Prostate gland (tissue), 2 donors: ENCODE measurements around the gene MARCHF3. TPM values are rescaled to one million over a fixed set of nuclear protein-coding genes. Genes with fewer than 3 reads are reported as not detected.

Experiments used
- DNase-seq: peaks from one replicate; pipeline ENCODE4 v3.0.0-alpha.2; 2019; ENCODE audit warnings: low spot score
- H3K27ac ChIP-seq, 2 donors: fragments of 200-600 bp; sonication (generic); 2 replicates each; pipeline ENCODE4 v1.5.1; 2017 to 2019
- H3K27me3 ChIP-seq: fragments of 200-600 bp; sonication (generic); replicated peaks from 2 replicates; pipeline ENCODE4 v1.5.1; 2019; ENCODE audit not compliant: insufficient read depth
- H3K36me3 ChIP-seq, 2 donors: fragments of 200-600 bp; sonication (generic); 1 replicate in 1 of 2; 2 replicates in 1 of 2; pipeline versions ENCODE4 v1.5.1 to v1.8.1; 2017 to 2019
- H3K4me1 ChIP-seq: fragments of 200-600 bp; sonication (generic); replicated peaks from 2 replicates; pipeline ENCODE4 v1.5.1; 2019
- H3K4me3 ChIP-seq, 2 donors: fragments of 200-600 bp; sonication (generic); 2 replicates each; pipeline ENCODE4 v1.5.1; 2017 to 2019
- H3K9me3 ChIP-seq: fragments of 200-600 bp; sonication (generic); 2 replicates; pipeline ENCODE4 v1.5.1; 2017
- CTCF ChIP-seq, 4 experiments: fragments of 200-600 bp in 2 of 4; fragments of 450-650 bp in 2 of 4; sonication (generic) in 2 of 4; IDR thresholded peaks; 1 replicate in 3 of 4; 2 replicates in 1 of 4; pipeline ENCODE4 v1.5.1; 2016 to 2019; ENCODE audit warnings: antibody characterized with exemption in 4 of 4, mild to moderate bottlenecking in 2 of 4, moderate library complexity in 2 of 4
- POLR2A ChIP-seq: fragments of 450-650 bp; IDR thresholded peaks from one replicate; pipeline ENCODE4 v1.6.1; 2016; ENCODE audit warnings: antibody characterized with exemption, mild to moderate bottlenecking
- POLR2AphosphoS5 ChIP-seq: sonication (generic); formaldehyde crosslinking; IDR thresholded peaks from one replicate; pipeline ENCODE4 v1.6.1; 2017; ENCODE audit warnings: antibody characterized with exemption
- WGBS: methylation state at CpG from one replicate; pipeline ENCODE4 v1.1.5; 2018; 5-methylcytosine and 5-hydroxymethylcytosine counted together
- intact Hi-C: fragments of 100-400 bp; cut with DNase I; formaldehyde crosslinking; loops from one replicate; pipeline ENCODE4 v1.14.2; 2022
- total RNA-seq, 2 donors: library from RNA; depleted of rRNA; stranded (reverse); fragments of >200 nt; gene quantifications; one replicate each; pipeline ENCODE4 v1.1.0, GENCODE V29; 2016

MARCHF3 gene
- total RNA-seq, 2 donors from 2014 or later = 1.2 to 21.1 TPM

DNA sequence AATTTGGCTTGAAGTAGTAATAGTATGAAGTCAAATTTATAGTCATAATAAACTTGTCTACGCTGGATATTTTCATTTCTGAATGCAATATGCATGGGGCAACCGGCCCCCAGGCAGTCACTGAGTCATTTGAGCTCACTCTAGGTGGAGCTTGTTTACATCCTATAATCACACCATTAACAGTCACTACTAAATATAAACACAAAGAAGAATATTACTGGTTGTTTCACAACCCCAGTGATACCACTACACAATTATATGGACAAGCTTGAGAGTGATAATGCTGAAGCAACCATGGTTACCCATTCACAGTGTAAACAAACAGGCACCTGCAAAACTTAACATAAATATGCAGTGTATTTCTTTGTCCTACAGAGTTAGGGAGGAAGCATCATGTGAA is 68.7 kb downstream of the MARCHF3 start:
- Histone ChIP-seq H3K4me3 (no peak overlapping the region), H3K9me3 (no peaks in the 10 kb centered on the region), H3K4me1 (no peaks in the 10 kb centered on the region), H3K36me3 (no peaks in the 10 kb centered on the region), H3K27ac (no peak overlapping the region), H3K27me3 (no peaks in the 10 kb centered on the region)
- WGBS = 77% methylated on average over 2 of the region's 2 CpGs
- intact Hi-C loops = no loop called here
- DNase-seq = no peak
- TF ChIP-seq CTCF (IDR thresholded peaks at IDR 0.05) = no peak
- no peak for TF ChIP-seq POLR2AphosphoS5
- no peak for TF ChIP-seq POLR2A

- Histone ChIP-seq H3K9me3 (no peaks in the 10 kb centered on the region), H3K36me3 (no peaks in the 10 kb centered on the region), H3K4me1 (no peaks in the 10 kb centered on the region), H3K4me3 (no peak overlapping the region), H3K27me3 (no peaks in the 10 kb centered on the region), H3K27ac (no peak overlapping the region)
- WGBS = 80% methylated on average over 1 of the region's 1 CpG
- no peak for DNase-seq
- TF ChIP-seq POLR2A (no peak), CTCF (IDR thresholded peaks at IDR 0.05) (no peak), POLR2AphosphoS5 (no peak)
- intact Hi-C loops = no loop called here
Measured at GRCh38 chr5:126961128-126961527, 69.2 kb downstream of the MARCHF3 start.

- no peak overlapping the region for H3K4me3 ChIP-seq
- H3K27ac ChIP-seq = no peak overlapping the region
- intact Hi-C loops = no loop called here
Measured at GRCh38 chr5:126959188-126959587, 71.2 kb downstream of the MARCHF3 start.

GRCh38 chr5:126956991-126957390 is 73.4 kb downstream of the MARCHF3 start:
- no peak overlapping the region for H3K4me3 ChIP-seq
- no peaks in the 10 kb centered on the region for H3K27me3 ChIP-seq
- H3K4me1 ChIP-seq = no peaks in the 10 kb centered on the region
- intact Hi-C loops = no loop called here
- TF ChIP-seq CTCF (IDR thresholded peaks at IDR 0.05) = no peak
- TF ChIP-seq POLR2AphosphoS5 = no peak
- TF ChIP-seq POLR2A = no peak
- H3K36me3 ChIP-seq = no peaks in the 10 kb centered on the region
- no peaks in the 10 kb centered on the region for H3K9me3 ChIP-seq
- 65% methylated on average over 2 of the region's 2 CpGs for WGBS
- DNase-seq = no peak
- H3K27ac ChIP-seq = no peak overlapping the region

More at GRCh38 chr5:126959188-126959587, 71.2 kb downstream of the MARCHF3 start:
- no peaks in the 10 kb centered on the region for H3K27me3 ChIP-seq
- no peaks in the 10 kb centered on the region for H3K9me3 ChIP-seq
- DNase-seq = no peak
- H3K4me1 ChIP-seq = no peaks in the 10 kb centered on the region
- H3K36me3 ChIP-seq = no peaks in the 10 kb centered on the region
- no peak for TF ChIP-seq CTCF (IDR thresholded peaks at IDR 0.05)
- TF ChIP-seq POLR2A = no peak
- no peak for TF ChIP-seq POLR2AphosphoS5

DNA sequence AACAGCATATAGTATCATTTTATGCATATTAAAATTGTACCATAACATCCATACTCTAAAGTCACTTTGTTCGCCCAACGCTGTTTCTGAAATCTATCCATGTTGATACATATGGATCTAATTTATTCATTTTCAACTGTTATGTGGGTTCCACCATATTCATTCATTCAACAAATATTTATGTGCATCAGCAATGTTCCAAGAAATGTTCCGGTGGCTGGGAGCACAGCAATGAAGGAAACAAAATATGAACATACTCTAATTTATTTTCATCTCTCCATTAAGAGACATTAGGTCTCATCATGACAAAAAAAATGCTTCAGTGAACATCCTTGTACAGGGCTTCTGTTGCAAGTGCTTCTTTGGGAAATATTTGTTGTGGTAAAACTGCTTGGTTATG is 75.4 kb downstream of the MARCHF3 start:
- Histone ChIP-seq H3K4me3 (no peak overlapping the region), H3K36me3 (no peaks in the 10 kb centered on the region), H3K27ac (no peak overlapping the region), H3K4me1 (no peaks in the 10 kb centered on the region), H3K27me3 (no peaks in the 10 kb centered on the region), H3K9me3 (no peaks in the 10 kb centered on the region)
- DNase-seq = no peak
- intact Hi-C loops = no loop called here
- TF ChIP-seq POLR2AphosphoS5 = no peak
- no peak for TF ChIP-seq POLR2A
- TF ChIP-seq CTCF (IDR thresholded peaks at IDR 0.05) = no peak
- 97% methylated on average over 3 of the region's 3 CpGs for WGBS
